ENCODE measurements around the gene EMD.

The EMD gene

DNA sequence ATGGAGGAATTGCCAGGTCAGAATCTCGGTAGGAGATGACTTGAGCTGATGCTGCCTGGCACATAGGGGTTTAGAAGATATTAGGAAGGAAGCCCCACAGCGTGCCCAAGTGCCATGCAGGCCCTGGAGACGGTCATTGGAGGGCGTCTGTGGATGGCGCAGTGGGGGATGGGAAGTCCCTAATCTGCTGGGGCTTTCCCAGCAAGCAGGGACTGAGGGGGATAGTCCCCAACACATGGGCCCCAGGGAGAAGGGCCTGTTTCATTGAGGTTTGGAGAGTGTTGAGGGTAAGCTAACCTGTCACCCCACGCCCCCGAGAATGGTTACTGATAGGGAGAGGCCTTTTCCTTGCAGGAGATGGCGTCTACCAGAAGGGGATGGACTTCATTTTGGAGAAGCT lies 40.1 kb downstream of the EMD start:
- no peak for DNase-seq (ENCODE audit: low spot score)

DNA sequence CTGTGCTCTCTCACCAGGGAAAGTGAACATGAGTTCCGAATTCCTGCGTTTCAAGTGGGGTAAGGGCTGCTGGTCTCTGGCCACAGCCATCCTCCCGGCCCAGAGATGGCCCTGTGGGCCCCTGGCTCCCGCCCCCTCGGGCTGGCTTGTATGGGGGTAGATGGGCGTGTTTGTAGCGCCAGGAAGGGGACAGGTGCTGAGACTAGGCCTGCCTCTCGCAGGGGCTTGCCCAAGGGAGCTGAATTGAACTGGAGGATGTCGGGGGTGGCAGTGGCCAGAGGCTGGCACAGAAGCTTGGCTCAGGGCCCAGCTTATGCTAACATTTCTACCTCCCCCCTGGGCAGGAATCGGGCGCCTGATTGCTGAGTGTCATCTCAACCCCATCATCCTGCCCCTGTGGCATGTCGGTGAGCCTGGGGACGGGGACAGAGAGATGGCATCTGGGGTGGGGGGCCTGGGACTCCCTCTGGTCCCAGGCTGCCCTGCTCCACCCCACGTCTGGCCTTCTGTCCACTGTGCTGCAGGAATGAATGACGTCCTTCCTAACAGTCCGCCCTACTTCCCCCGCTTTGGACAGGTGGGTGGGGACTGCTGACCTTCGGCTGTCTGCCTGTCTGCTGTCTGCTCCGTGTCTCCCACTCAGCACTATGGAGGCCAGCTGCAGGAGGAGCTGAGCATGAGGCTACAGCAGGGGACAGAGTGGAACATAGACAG lies 40.8 kb downstream of the EMD start:
- DNase-seq (ENCODE audit: low spot score), result no peak

DNA sequence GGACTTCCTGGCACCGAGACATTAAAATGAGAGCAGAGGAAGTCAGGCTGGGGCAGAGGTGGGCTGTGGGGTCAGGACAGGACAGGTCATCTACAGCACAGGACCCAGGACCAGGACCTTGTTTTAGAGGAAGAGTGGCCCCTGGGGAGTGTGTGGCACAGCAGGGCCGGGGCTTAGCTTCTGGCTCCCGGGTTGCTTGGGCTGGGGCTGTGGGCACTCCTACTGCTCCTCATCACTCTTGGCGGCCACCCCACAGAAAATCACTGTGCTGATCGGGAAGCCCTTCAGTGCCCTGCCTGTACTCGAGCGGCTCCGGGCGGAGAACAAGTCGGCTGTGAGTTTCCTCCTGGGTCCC lies 41.3 kb downstream of the EMD start:
- no peak for DNase-seq (ENCODE audit: low spot score)

DNA sequence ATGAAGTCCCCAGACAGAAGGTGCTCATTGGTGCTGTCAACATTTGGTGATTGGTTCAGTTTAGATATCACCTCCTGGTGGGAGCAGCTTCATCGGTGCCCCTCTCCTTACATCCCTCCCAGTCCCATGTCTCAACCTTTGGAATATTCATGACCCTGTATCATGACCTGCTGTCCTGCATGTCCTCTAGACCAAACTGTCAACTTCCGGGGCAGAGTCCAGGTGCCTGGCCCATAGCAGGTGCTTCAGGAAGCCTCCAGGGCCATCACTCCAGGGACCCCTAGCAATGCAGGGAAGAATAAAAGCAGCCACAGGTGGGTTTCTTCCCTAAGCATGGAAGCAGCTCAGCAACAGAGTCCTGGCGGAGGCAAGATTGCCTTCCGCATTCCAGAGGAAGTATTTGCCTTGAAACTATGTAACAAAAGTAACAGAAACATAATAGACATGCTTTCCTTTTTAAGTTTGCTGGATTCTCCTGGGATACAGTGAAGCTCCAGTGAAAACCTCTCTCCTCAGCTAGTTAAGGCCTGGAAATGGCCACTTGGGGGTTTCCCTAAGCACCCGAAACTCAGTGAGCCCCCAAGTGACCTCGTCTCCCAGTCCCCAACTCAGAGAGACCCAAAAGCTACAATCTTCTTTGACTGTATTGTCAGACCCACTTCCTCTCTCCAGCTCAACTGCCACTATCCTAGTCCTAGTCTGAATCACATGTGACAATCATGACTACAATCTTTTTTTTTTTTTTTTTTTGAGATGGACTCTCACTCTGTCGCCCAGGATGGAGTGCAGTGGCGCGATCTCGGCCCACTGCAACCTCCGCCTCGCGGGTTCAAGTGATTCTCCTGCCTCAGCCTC lies 48.0 kb downstream of the EMD start:
- no peak for DNase-seq (ENCODE audit: low spot score)

DNA sequence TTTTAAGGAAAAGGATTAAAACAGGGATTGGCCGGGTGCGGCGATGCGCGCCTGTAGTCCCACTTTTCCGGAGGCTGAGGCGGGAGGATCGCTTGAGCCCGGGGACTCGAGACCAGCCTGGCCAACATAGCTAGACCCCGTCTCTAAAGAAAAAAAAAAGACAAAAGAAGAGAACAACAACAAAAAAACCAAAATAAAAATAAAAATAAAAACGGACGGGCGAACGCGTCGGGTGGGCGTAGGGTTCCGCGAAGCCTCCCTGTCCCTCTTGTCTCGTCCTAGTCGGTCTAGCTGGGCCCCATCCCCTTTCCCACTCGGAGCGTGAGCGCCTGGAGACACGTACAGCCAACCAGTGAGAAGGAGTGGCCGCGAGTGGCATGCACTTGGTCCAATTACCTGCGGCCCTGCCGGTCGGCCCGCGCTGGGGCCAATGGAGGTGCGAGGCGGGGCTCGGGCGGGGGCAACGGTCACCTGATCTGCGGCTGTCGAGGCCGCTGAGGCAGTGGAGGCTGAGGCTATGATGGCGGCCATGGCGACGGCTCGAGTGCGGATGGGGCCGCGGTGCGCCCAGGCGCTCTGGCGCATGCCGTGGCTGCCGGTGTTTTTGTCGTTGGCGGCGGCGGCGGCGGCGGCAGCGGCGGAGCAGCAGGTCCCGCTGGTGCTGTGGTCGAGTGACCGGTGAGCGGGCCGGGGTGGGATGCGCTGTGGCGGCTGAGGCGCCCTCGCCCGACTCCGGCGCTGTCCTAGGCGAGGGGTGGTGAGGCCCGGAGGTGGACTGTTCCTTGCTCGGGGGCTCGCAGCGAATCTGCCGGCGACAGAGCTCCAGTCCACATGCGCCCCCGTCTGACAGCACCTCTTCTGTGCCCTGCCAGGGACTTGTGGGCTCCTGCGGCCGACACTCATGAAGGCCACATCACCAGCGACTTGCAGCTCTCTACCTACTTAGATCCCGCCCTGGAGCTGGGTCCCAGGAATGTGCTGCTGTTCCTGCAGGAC lies 49.4 kb downstream of the EMD start, which contains the start of gene ATP6AP1:
Gene ATP6AP1 (plus strand): TSS at position 502 of the 996 bp plus-strand sequence. CDS start 16 bp downstream, at position 518.
- DNase-seq (ENCODE audit: low spot score), result peak; percentile 93

DNA sequence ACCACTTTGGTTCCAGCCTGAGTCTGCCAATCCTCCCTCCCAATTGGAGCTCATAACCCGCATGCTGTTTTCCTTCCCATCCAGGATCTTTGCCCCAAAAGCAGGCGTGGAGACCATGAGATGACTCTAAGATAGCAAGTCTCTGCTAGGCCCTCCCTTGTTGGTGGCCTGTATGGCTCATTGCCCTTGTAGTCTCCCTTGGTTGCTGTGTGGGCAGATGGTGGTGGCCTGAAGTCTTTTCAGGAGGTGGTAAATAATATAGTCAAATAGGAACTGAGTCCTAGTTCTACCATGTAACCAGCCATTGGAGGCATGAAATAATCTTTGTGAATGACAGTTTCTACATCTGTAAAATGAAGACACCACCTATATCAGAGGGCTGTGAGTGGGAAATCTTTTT lies 50.6 kb downstream of the EMD start:
- DNase-seq (ENCODE audit: low spot score), result no peak

DNA sequence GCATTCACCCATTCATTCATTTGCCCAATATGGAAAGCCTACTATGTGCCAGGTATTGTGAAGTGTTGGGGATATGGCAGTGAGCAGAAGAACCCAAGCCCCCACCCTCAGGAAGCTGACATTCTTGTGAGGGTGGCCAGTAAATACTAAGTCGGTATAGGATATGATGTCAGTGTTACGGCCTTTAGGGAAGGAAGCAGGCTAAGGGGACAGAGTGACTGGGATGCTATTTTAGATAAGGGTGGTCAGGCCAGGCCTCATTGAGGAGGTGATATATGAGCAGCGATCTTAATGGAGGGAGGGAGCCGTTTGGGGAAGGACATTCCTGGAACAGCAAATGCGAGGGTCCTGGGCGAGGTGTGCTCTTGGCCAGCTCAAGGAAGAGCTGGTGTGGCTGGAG lies 51.4 kb downstream of the EMD start:
- no peak for DNase-seq (ENCODE audit: low spot score)

DNA sequence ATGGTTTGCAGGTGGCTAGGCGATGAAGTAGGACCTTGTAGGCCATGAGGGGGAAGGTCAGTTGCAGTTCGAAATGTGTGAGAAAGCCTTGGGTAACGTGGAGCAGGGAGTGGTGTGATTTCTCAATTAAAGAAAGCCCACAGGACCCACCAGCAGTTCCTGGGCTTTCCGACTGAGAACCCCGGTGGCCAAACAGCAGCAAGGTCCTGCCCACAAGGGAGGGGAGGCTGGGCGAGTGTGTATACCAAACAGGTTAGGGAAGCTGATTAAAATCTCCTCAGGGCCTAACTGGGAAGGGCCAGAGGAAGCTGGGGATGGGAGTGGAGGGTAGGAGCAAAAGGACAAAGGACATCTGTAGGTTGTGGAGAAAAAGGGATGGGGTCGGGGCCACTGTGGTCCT lies 51.8 kb downstream of the EMD start:
- no peak for DNase-seq (ENCODE audit: low spot score)

Data from D341Med (cell line).